B cell (primary cell): Measurements from ENCODE around the gene SCARB2. TPM values are rescaled to one million over a fixed set of nuclear protein-coding genes. Genes with fewer than 3 reads are reported as not detected.

ENCODE experiments used
- ATAC-seq: fragments of 200-7000 bp; cut with Tn5 transposase; one replicate; pipeline ENCODE4 v1.10.0; 2021; ENCODE audit warnings: low read depth, mild to moderate bottlenecking, moderate number of reproducible peaks, moderate library complexity
- CTCF ChIA-PET: fragments of 350-600 bp; sonication (Branson Sonifier 250); formaldehyde crosslinking; loops from one replicate; lab custom pipeline; 2021; ENCODE audit warnings: antibody characterized with exemption, inconsistent platforms; lab: Charles Lee
- POLR2A ChIA-PET: fragments of 350-600 bp; sonication (Branson Sonifier 250); formaldehyde crosslinking; loops from one replicate; lab custom pipeline; 2021; ENCODE audit warnings: antibody characterized with exemption; lab: Charles Lee
- DNase-seq: peaks from one replicate; pipeline ENCODE4 v3.0.0; 2013
- H2AFZ ChIP-seq: 2 replicates; pipeline ENCODE4 v1.6.1; 2012; ENCODE audit warnings: mild to moderate bottlenecking, low read depth, low read length; ENCODE audit not compliant: insufficient read depth, poor library complexity, severe bottlenecking
- H3K27ac ChIP-seq, 2 donors: 1 replicate in 1 of 2; 2 replicates in 1 of 2; pipeline ENCODE4 v1.5.1; 2012 to 2013; ENCODE audit warnings: low read length in 2 of 2, mild to moderate bottlenecking in 2 of 2, moderate library complexity in 1 of 2
- H3K27me3 ChIP-seq, 4 experiments: fragments of 200-600 bp in 1 of 4; sonication (generic) in 1 of 4; replicated peaks in 1 of 4; 1 replicate in 2 of 4; 2 replicates in 2 of 4; pipeline versions ENCODE4 v1.6.1 to v1.7.0; 2013 to 2016; ENCODE audit warnings: low read length in 3 of 4, mild to moderate bottlenecking in 2 of 4, mixed read lengths in 1 of 4, moderate library complexity in 1 of 4; ENCODE audit not compliant: insufficient read depth in 4 of 4, control insufficient read depth in 3 of 4; ENCODE audit errors: control extremely low read depth in 1 of 4
- H3K36me3 ChIP-seq, 2 experiments: replicated peaks in 1 of 2; 1 replicate in 1 of 2; 2 replicates in 1 of 2; pipeline versions ENCODE4 v1.6.1 to v1.7.1; 2013; ENCODE audit warnings: low read length in 1 of 2; ENCODE audit not compliant: insufficient read depth in 2 of 2, control insufficient read depth in 1 of 2; ENCODE audit errors: control extremely low read depth in 1 of 2, extremely low read depth in 1 of 2
- H3K4me1 ChIP-seq, 2 donors: fragments of 200-600 bp in 1 of 2; sonication (generic) in 1 of 2; 1 replicate in 1 of 2; 2 replicates in 1 of 2; pipeline versions ENCODE4 v1.5.1 to v1.6.1; 2013 to 2017; ENCODE audit warnings: low read length in 2 of 2; ENCODE audit not compliant: control insufficient read depth in 2 of 2, insufficient read depth in 2 of 2
- H3K4me2 ChIP-seq: replicated peaks from 2 replicates; pipeline ENCODE3; 2012; ENCODE audit warnings: mild to moderate bottlenecking, low read depth, low read length; ENCODE audit not compliant: poor library complexity, severe bottlenecking
- H3K4me3 ChIP-seq, 5 experiments: fragments of 200-600 bp in 1 of 5; sonication (generic) in 1 of 5; 1 replicate in 3 of 5; 2 replicates in 2 of 5; pipeline versions ENCODE4 v1.5.1 to v1.7.0; 2011 to 2016; ENCODE audit warnings: low read length in 4 of 5, mild to moderate bottlenecking in 4 of 5, low read depth in 2 of 5, control low read depth in 1 of 5, moderate library complexity in 1 of 5; ENCODE audit not compliant: insufficient read depth in 1 of 5; ENCODE audit errors: control extremely low read depth in 1 of 5, extremely low read depth in 1 of 5
- H3K79me2 ChIP-seq: fragments of 200-600 bp; sonication (generic); one replicate; pipeline ENCODE4 v1.6.0; 2016; ENCODE audit warnings: low read length; ENCODE audit not compliant: control insufficient read depth, insufficient read depth
- H3K9ac ChIP-seq: fragments of 200-600 bp; sonication (generic); 2 replicates; pipeline ENCODE4 v1.6.1; 2017; ENCODE audit warnings: mild to moderate bottlenecking, low read length, moderate library complexity
- H3K9me3 ChIP-seq, 3 donors: one replicate each; pipeline versions ENCODE4 v1.6.1 to v1.7.1; 2013; ENCODE audit warnings: low read length in 2 of 3; ENCODE audit not compliant: control insufficient read depth in 2 of 3, insufficient read depth in 1 of 3; ENCODE audit errors: control extremely low read depth in 1 of 3
- H4K20me1 ChIP-seq: 2 replicates; pipeline ENCODE4 v1.6.0; 2012; ENCODE audit warnings: mild to moderate bottlenecking, low read length; ENCODE audit not compliant: insufficient read depth, control insufficient read depth, poor library complexity, severe bottlenecking
- H3K27ac Mint-ChIP-seq: one replicate; pipeline ENCODE4 v1.8.0; 2021; ENCODE audit warnings: mixed read lengths
- H3K27me3 Mint-ChIP-seq: one replicate; pipeline ENCODE4 v1.8.0; 2021; ENCODE audit warnings: mixed read lengths
- H3K4me1 Mint-ChIP-seq: one replicate; pipeline ENCODE4 v1.8.0; 2021; ENCODE audit warnings: mixed read lengths
- H3K4me3 Mint-ChIP-seq: one replicate; pipeline ENCODE4 v1.8.0; 2021; ENCODE audit warnings: mixed read lengths
- H3K9me3 Mint-ChIP-seq: one replicate; pipeline ENCODE4 v1.8.0; 2022; ENCODE audit warnings: mixed read lengths; ENCODE audit not compliant: insufficient read depth
- EZH2 ChIP-seq: IDR thresholded peaks from 2 replicates; pipeline ENCODE4 v1.6.1; 2012; ENCODE audit warnings: borderline replicate concordance, low read depth, mild to moderate bottlenecking, moderate library complexity, low read length; ENCODE audit not compliant: insufficient read depth, poor library complexity, severe bottlenecking
- WGBS: methylation state at CpG from one replicate; pipeline ENCODE4 v1.1.5; 2013; ENCODE audit warnings: missing lambda C conversion rate; ENCODE audit not compliant: insufficient coverage; 5-methylcytosine and 5-hydroxymethylcytosine counted together
- intact Hi-C: fragments of 100-400 bp; cut with micrococcal nuclease; formaldehyde crosslinking; loops from one replicate; pipeline ENCODE4 v1.10.0; 2022
- polyA plus RNA-seq: library from polyadenylated mRNA; depleted of rRNA; stranded (reverse); fragments of >200 nt; gene quantifications from 2 replicates; pipeline ENCODE4 v1.2.3, GENCODE V29; 2012
- total RNA-seq, 2 donors: library from RNA; stranded (reverse); fragments of 120-200 nt in 1 of 2; gene quantifications; 1 replicate in 1 of 2; 2 replicates in 1 of 2; pipeline versions ENCODE4 v1.2.3 to v1.2.4, GENCODE V29; 2013 to 2022
- TF ChIP-seq, protein P1 (sequence below): fragments of 200-600 bp; IDR thresholded peaks from one replicate; pipeline ENCODE4 v1.8.0; 2022; ENCODE audit warnings: antibody characterized with exemption, mild to moderate bottlenecking

The SCARB2 gene
- total and polyA plus RNA-seq, 2 donors (not counting 1 experiment from before 2014, with no cell fraction given): 7.8 to 30.3 TPM

DNA sequence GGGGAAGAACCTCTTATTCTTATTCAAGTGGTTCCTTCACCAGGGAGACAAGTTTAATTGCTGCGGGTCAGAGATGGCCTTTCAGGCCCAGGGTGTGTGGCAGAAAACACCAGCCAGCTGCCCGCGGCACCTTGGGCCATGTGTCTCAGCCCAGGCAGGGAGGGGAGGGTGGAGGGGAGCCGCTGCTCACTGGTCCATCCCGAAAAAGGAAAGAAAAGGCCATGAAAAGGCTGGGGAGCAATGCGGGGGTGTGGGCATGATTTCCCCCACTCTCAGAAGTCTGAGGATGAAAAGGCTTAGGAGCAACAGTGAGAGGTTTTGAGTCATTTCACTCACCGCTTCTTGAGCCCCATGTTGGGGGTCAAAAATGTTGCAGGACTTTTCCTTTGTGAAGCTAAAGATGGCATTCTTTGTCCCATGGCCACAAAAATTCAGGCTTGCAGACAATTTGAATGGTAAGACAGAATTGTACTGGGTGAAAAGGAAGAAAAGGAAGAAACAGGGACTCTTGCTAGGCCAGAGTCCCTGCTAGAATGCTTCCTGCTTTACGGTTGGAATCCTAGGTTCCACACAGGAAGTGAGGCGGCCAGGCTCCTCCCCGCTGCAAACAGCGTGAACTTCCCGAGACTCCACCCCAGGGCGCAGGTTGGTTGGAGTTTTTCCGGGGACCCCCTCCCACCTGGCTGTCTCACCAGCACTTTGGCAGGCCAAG, 20.5 kb upstream of the SCARB2 start:
- intact Hi-C loops: no loop called here
- Histone ChIP-seq H3K27ac (no peak overlapping the region), H3K36me3 (no peaks in the 10 kb centered on the region), H2AFZ (no peak overlapping the region), H3K4me1 (no peaks in the 10 kb centered on the region), H3K4me3 (no peak overlapping the region), H3K9me3 (peaks cover 0 to 18% (median 4%) of the 10 kb centered on the region in 3 donors), H3K79me2 (no peaks in the 10 kb centered on the region), H4K20me1 (no peaks in the 10 kb centered on the region), H3K4me2 (no peak overlapping the region), H3K9ac (no peak overlapping the region), H3K27me3 (peaks cover 0 to 5% (median 0%) of the 10 kb centered on the region in 4 experiments)
- Mint-ChIP-seq H3K4me3 (no peak overlapping the region), H3K9me3 (peaks cover 8% of the 10 kb centered on the region), H3K27ac (no peak overlapping the region), H3K27me3 (peaks cover 7% of the 10 kb centered on the region), H3K4me1 (no peaks in the 10 kb centered on the region)
- TF ChIP-seq, protein P1, sequence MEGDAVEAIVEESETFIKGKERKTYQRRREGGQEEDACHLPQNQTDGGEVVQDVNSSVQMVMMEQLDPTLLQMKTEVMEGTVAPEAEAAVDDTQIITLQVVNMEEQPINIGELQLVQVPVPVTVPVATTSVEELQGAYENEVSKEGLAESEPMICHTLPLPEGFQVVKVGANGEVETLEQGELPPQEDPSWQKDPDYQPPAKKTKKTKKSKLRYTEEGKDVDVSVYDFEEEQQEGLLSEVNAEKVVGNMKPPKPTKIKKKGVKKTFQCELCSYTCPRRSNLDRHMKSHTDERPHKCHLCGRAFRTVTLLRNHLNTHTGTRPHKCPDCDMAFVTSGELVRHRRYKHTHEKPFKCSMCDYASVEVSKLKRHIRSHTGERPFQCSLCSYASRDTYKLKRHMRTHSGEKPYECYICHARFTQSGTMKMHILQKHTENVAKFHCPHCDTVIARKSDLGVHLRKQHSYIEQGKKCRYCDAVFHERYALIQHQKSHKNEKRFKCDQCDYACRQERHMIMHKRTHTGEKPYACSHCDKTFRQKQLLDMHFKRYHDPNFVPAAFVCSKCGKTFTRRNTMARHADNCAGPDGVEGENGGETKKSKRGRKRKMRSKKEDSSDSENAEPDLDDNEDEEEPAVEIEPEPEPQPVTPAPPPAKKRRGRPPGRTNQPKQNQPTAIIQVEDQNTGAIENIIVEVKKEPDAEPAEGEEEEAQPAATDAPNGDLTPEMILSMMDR: no peak
- TF ChIP-seq EZH2: no peak
- CTCF ChIA-PET: no interaction called here
- 95% methylated on average over 12 of the region's 14 CpGs for WGBS
- POLR2A ChIA-PET: no interaction called here
- no peak for DNase-seq
- ATAC-seq: no peak

DNA sequence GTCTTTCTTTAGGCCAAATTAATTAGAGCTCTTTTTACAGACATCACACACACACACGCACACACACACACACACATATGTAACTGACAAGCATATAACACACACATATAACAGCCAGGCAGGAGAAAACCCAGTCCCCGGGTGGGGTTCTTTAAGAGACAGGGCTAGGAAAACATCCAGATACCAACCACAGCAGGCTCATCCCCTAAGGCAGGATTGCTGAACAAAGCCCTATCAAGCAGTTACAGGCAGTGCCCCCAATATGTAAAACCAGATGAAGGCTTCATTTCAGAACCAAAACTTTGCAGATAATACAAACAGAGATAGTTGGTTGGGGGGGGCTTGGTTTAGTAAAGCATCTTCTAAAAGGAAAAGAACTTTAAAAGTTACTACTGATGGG, 19.9 kb upstream of the SCARB2 start:
- H3K9me3 ChIP-seq: peaks cover 0 to 18% (median 7%) of the 10 kb centered on the region in 3 donors
- H4K20me1 ChIP-seq: no peaks in the 10 kb centered on the region
- no peak overlapping the region for H3K27ac ChIP-seq
- no peaks in the 10 kb centered on the region for H3K36me3 ChIP-seq
- H2AFZ ChIP-seq: no peak overlapping the region
- no peak overlapping the region for H3K4me3 ChIP-seq
- CTCF ChIA-PET: no interaction called here
- H3K27ac Mint-ChIP-seq: no peak overlapping the region
- POLR2A ChIA-PET: no interaction called here
- TF ChIP-seq, protein P1: no peak
- no peak for TF ChIP-seq EZH2
- no peaks in the 10 kb centered on the region for H3K79me2 ChIP-seq
- H3K27me3 ChIP-seq: peaks cover 0 to 5% (median 0%) of the 10 kb centered on the region in 4 experiments
- peaks cover 13% of the 10 kb centered on the region for H3K9me3 Mint-ChIP-seq
- intact Hi-C loops: no loop called here
- WGBS: 75% methylated on average over 2 of the region's 2 CpGs
- H3K9ac ChIP-seq: no peak overlapping the region
- H3K27me3 Mint-ChIP-seq: peaks cover 12% of the 10 kb centered on the region
- no peak overlapping the region for H3K4me2 ChIP-seq
- no peak overlapping the region for H3K4me3 Mint-ChIP-seq
- ATAC-seq (no peak), DNase-seq (no peak)
- H3K4me1 Mint-ChIP-seq: no peaks in the 10 kb centered on the region
- H3K4me1 ChIP-seq: no peaks in the 10 kb centered on the region
